ENCODE measurements around the gene POLR2A. TPM values are rescaled to one million over a fixed set of nuclear protein-coding genes. Genes with fewer than 3 reads are reported as not detected.

The POLR2A gene
- total and polyA plus RNA-seq, 2 of the 4 experiments (the other 2 are of a cell fraction), result 54.0 to 56.6 TPM

GRCh38 chr17:7497228-7497627 is 13.1 kb downstream of the POLR2A start:
- H3K4me3 ChIP-seq (ENCODE audit: insufficient read depth, low read depth, low read length), result no peak overlapping the region
- no peak overlapping the region for H2AK9ac ChIP-seq (replicated peaks; ENCODE audit: low read depth, low read length, poor library complexity)
- H3K9me3 ChIP-seq (ENCODE audit: control insufficient read depth, insufficient read depth, low read length), result no peaks in the 10 kb centered on the region
- H3K79me1 ChIP-seq (ENCODE audit: low read depth in 1 of 2, low read length in 2 of 2), result peaks cover 51 to 71% of the 10 kb centered on the region in 2 experiments
- no peak overlapping the region for H4K91ac ChIP-seq (ENCODE audit: insufficient read depth, low read depth, low read length)
- no peak overlapping the region for H2BK15ac ChIP-seq (ENCODE audit: low read depth, low read length)
- H3K56ac ChIP-seq (ENCODE audit: extremely low read depth, insufficient read depth, low read length), result no peak overlapping the region
- ChIA-PET POLR2A (ENCODE audit: unreplicated experiment) (no interaction called here), CTCF (no interaction called here)
- no peak overlapping the region for H4K8ac ChIP-seq (ENCODE audit: low read depth in 2 of 2, low read length in 2 of 2)
- H3K9me1 ChIP-seq (ENCODE audit: insufficient read depth, low read length), result peaks cover 12% of the 10 kb centered on the region; the same call in 1 of the 2 replicates
- no peak overlapping the region for H2BK20ac ChIP-seq (ENCODE audit: low read depth, low read length)
- H3K4ac ChIP-seq (ENCODE audit: low read depth, low read length), result no peak overlapping the region
- TF ChIP-seq RFX5 (IDR thresholded peaks at IDR 0.05; ENCODE audit: low read depth, low read length), result no peak
- TF ChIP-seq CHD1 (IDR thresholded peaks at IDR 0.05; ENCODE audit: low read depth, low read length), result no peak
- TF ChIP-seq CEBPB (IDR thresholded peaks at IDR 0.05; ENCODE audit: low read depth, low read length), result no peak
- TF ChIP-seq NFE2L2 (IDR thresholded peaks at IDR 0.05; ENCODE audit: low read depth, low read length), result no peak
- TF ChIP-seq SMC3 (IDR thresholded peaks at IDR 0.05; ENCODE audit: low read depth, low read length), result no peak
- TF ChIP-seq MXI1 (IDR thresholded peaks at IDR 0.05; ENCODE audit: borderline replicate concordance, low read depth, low read length), result no peak
- dilution Hi-C loops (cut with HindIII; ENCODE audit: low sequenced_read_pairs, unreplicated experiment) (no loop called here), intact Hi-C loops (cut with micrococcal nuclease) (no loop called here), in situ Hi-C loops (cut with MboI; ENCODE audit: low sequenced_read_pairs) (no loop called here)
- H2AFZ ChIP-seq (replicated peaks; ENCODE audit: low read length, poor library complexity), result no peak overlapping the region
- no peak overlapping the region for H3K14ac ChIP-seq (replicated peaks; ENCODE audit: low read depth, low read length)
- H3K18ac ChIP-seq (ENCODE audit: low read depth, low read length), result no peak overlapping the region
- DNase-seq, result no peak
- ATAC-seq (ENCODE audit: low read depth), result no peak
- H3K23ac ChIP-seq (ENCODE audit: low read depth, low read length), result no peak overlapping the region
- no peak overlapping the region for H2BK120ac ChIP-seq (ENCODE audit: low read depth, low read length)
- peaks cover 64% of the 10 kb centered on the region for H3K36me3 ChIP-seq (ENCODE audit: control insufficient read depth, insufficient read depth, low read length)
- H2BK5ac ChIP-seq (ENCODE audit: low read depth, low read length, poor library complexity, severe bottlenecking), result no peak overlapping the region
- WGBS, 2 experiments (ENCODE audit: extremely low coverage in 2 of 2, insufficient read length in 1 of 2), result 100% methylated on average over 4 of the region's 10 CpGs; no CpG with 5 or more reads in 1 of the 2 experiments
- no peak overlapping the region for H3K4me2 ChIP-seq (ENCODE audit: low read depth, low read length)
- H2AK5ac ChIP-seq (ENCODE audit: low read depth, low read length), result no peak overlapping the region
- H4K5ac ChIP-seq (ENCODE audit: low read depth, low read length), result no peak overlapping the region
- H3K27ac ChIP-seq (ENCODE audit: insufficient read depth, low read length), result no peak overlapping the region
- BruUV-seq (replicated peaks), result no TSS peak
- peaks cover 50% of the 10 kb centered on the region for H4K20me1 ChIP-seq (ENCODE audit: insufficient read depth, low read length)
- H3K9ac ChIP-seq (ENCODE audit: low read depth, low read length), result no peak overlapping the region
- no peaks in the 10 kb centered on the region for H3K27me3 ChIP-seq (ENCODE audit: control insufficient read depth, insufficient read depth, low read length)
- H3K4me1 ChIP-seq (ENCODE audit: control insufficient read depth, insufficient read depth, low read length), result no peaks in the 10 kb centered on the region
